ENCODE measurements around the gene FOXE3.

Gene FOXE3

GRCh38 chr1:47436304-47436978 lies 20.4 kb downstream of the FOXE3 start:
- peak; percentile 45 for DNase-seq

GRCh38 chr1:47436979-47437446 lies 20.9 kb downstream of the FOXE3 start:
- no peak for DNase-seq

- DNase-seq, result peak; percentile 65
Measured at GRCh38 chr1:47437447-47438164, 21.5 kb downstream of the FOXE3 start, which contains the start of gene FOXD2. TSS of gene FOXD2 (plus strand) at chr1:47438044. CDS start at chr1:47438136, 92 bp downstream.

DNA sequence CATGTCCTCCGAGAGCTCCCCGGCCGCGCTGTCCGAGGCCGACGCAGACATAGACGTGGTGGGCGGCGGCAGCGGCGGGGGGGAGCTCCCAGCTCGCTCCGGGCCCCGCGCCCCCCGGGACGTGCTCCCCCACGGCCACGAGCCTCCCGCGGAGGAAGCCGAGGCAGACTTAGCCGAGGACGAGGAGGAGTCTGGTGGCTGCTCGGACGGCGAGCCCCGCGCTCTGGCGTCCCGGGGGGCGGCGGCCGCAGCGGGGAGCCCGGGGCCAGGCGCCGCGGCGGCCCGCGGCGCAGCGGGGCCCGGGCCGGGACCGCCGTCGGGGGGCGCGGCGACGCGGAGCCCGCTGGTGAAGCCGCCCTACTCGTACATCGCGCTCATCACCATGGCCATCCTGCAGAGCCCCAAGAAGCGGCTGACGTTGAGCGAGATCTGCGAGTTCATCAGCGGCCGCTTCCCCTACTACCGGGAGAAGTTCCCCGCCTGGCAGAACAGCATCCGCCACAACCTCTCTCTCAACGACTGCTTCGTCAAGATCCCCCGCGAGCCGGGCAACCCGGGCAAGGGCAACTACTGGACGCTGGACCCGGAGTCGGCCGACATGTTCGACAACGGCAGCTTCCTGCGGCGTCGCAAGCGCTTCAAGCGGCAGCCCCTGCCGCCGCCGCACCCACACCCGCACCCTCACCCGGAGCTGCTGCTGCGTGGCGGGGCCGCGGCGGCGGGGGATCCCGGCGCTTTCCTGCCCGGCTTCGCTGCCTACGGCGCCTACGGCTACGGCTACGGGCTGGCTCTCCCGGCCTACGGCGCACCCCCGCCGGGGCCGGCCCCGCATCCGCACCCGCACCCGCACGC lies 22.3 kb downstream of the FOXE3 start:
- DNase-seq, result no peak

DNA sequence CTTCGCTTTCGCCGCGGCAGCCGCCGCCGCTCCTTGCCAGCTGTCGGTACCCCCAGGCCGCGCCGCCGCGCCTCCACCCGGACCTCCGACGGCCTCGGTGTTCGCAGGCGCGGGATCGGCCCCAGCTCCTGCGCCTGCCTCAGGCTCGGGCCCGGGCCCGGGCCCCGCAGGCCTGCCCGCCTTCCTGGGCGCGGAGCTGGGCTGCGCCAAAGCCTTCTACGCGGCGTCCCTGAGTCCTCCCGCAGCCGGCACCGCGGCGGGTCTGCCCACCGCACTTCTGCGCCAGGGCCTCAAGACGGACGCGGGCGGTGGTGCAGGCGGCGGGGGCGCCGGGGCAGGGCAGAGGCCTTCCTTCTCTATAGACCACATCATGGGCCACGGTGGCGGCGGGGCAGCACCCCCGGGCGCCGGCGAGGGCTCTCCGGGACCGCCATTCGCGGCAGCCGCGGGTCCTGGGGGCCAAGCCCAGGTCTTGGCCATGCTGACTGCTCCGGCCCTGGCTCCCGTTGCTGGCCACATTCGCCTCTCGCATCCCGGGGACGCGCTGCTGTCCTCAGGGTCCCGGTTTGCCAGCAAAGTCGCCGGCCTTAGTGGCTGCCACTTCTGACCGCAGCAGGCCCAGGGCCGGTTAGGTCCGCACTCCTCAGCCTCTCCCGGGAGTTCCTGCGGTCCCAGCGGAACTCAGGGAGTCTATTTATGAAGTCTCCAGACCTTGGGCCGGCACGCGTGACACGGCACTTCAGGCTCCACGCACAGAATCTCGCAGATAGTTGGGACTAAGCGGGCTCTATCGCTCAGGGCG lies 23.1 kb downstream of the FOXE3 start:
- DNase-seq, result no peak

DNA sequence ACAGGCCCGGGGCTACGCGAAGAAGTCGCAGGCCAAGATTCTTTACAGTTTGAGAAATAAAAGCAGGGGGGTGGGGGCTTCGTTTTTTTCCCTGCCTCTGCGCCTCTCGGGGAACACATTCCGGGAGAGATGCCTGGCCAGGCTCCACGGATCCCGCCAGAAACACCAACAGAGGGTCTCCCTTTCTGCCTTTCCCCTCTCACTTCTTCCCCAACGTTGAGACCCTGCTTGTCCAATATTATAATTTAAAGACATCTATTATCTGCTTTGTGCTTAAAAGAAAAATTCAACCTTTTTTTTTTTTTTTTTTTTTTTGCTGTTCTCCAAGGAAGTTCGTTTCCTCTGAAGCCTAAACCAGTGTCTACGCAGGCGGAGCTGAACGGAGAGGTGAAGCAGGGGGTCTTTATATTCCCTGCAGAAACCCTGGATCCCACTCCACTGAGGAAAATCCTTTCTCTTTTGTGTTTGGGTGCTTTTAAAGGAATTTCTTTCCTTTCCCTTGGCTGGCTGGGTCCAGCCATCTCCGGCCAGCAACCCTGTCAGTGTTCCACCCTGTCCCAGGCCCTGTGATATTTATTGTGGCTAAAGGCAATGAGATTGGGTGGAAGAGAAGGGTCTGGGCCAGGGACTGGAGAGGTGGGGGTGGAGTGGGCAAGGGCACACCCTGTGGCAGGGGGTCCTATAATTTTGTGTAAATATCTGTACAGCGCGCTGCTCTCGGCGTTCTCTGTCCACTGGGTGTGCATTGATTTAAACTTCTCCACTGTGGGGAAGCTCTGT lies 23.9 kb downstream of the FOXE3 start:
- DNase-seq, result no peak

DNA sequence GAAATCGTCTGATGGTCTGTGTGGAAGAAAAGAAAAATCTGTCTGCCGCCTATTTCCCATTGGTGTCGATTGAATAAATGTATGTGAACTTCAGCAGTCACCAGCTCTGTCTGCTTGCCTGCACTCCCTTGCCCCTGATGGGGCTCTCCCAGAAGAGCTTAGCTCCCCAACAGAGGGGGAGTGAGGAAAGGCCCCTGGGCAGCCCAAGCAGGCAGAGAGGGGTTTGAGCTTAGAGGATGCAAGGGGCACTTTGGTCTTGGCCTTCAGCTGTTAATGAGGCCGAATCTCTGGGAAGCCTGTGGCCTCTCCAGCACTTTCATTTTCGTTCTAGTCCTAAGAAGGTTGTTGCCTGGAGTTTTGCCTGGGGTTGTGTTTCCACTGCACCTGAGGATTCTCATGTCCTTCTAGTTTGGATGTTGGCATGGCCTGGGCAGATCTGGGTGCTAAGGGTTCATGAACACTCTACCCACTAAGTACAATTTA lies 24.6 kb downstream of the FOXE3 start:
- no peak for DNase-seq

- no peak for DNase-seq
Measured at GRCh38 chr1:47441450-47442106, 25.5 kb downstream of the FOXE3 start.

DNA sequence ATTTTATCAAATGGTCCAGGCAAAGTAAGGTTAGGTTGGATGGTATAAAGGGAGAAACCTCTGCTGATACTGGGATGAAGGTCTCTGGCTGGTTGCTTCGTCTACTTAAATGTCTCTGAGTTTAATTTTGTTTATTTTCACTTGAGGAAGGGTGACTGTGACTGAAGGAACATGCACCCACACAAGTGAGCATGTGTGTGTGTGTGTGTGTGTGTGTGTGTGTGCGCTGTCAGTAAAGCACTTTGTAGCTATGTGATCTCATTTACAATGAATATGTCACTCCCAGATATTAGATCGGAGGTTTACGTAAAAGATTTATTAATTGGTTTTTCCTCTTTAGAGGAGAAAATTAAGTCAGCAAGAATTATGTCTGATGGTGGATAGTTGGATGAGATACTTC lies 26.1 kb downstream of the FOXE3 start:
- no peak for DNase-seq

GRCh38 chr1:47442842-47443529 lies 26.9 kb downstream of the FOXE3 start:
- no peak for DNase-seq

GRCh38 chr1:47443530-47444296 lies 27.6 kb downstream of the FOXE3 start:
- DNase-seq, result no peak

- DNase-seq, result no peak
Measured at GRCh38 chr1:47444297-47444561, 28.1 kb downstream of the FOXE3 start.

DNA sequence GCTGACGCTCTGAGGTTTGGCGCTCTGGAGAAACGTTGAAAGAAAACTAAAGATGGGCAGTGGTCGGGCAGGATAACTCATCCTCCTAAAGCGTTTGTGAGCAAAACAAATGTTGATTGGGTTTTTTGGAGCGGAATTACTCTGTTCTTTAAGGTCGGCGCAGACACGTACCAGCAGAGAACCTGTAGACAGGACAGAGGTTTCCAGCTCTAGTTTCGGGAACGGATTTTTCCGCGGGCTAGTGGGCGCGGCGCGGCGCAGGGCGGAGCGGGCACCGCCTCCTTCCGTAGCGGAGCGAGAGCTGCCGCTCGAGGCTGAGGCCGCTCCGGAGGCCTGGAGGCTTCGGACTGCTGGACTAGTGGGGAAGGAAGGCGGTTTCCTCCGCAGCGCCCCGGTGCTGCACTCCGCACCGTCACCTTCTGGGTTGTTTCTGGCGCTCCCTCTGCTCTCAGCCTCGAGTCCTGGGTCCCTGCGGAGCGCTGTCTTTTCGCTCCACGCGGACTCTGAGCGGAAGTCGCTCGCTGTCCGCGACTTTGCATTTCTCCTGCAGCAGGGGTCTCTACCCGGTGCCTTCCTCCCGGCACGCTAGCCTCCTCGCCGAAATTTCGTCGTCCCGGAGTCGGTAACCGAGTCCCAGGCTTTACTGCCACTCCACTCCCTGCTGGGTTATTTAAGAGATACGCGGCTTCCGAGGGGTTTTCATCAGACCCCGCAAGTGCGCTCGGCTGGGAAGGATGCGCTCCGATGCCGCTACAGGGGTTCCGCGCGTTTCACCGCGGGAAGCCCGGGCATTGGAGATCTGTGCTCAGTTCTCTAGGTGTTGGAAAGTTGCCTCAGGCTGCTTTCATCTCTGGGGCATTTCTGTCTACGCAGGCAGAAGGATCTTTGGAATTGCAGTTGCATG lies 28.7 kb downstream of the FOXE3 start:
- no peak for DNase-seq

GRCh38 chr1:47445823-47446550 lies 29.9 kb downstream of the FOXE3 start:
- DNase-seq, result no peak

- no peak for DNase-seq
Measured at GRCh38 chr1:47448462-47449222, 32.6 kb downstream of the FOXE3 start.

DNA sequence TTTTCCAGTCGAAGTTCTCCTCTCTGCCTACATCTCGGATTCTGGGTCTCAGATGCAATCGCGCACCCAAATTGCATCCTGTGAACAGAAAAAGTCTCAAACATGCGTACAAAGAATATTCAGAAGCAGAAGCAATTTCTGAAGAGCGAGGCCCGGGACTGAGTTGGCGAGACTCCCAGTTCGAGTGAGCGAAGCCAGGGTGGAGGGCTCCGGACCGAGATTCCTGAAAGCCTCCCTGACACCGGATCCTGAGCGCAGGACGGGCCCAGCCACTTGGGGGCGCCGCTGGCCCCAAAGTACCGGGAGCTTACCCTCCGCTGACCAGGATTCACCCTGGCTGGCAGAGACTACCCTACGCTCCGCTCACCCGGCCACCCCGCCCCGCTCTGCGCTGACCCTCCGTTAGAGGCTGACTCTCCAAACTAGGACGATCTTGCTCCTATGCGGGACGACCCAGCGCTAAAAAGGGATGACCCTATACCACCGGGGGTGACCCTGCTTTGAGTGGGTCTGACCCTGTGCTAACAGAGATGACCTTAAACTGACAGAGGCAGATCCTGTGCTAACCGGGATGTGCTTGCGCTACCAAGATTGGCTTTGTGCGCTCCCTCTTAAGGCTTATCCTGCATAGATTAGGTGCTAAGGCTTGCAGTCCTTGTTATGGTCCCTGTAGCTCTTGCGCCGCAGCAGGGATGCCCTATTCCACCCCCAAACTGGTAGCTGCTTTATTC lies 33.9 kb downstream of the FOXE3 start:
- DNase-seq, result no peak

- no peak for DNase-seq
Measured at GRCh38 chr1:47450606-47451005, 34.5 kb downstream of the FOXE3 start.
